Gastrocnemius medialis (tissue), 4 donors: ENCODE results near the gene NIFK. TPM values are rescaled to one million over a fixed set of nuclear protein-coding genes. Genes with fewer than 3 reads are reported as not detected.

Experiments
- ATAC-seq, 2 donors: fragments of 150-250 bp; one replicate each; pipeline ENCODE4 v1.9.1; 2016
- DNase-seq, 2 donors: peaks; one replicate each; pipeline ENCODE4 v3.0.0-alpha.2; 2019
- H3K27ac ChIP-seq, 4 donors: fragments of 200-600 bp; sonication (generic); 1 replicate in 1 of 4; 2 replicates in 3 of 4; pipeline ENCODE4 v1.5.1; 2016 to 2018; ENCODE audit warnings: mild to moderate bottlenecking in 2 of 4, moderate library complexity in 1 of 4
- H3K27me3 ChIP-seq, 3 donors: fragments of 200-600 bp; sonication (generic) in 2 of 3; 1 replicate in 1 of 3; 2 replicates in 2 of 3; pipeline versions ENCODE4 v1.5.1 to v1.6.0; 2016 to 2019; ENCODE audit warnings: mild to moderate bottlenecking in 1 of 3, moderate library complexity in 1 of 3
- H3K36me3 ChIP-seq, 2 donors: fragments of 200-600 bp; sonication (generic) in 1 of 2; one replicate each; pipeline ENCODE4 v1.5.1; 2017 to 2018
- H3K4me1 ChIP-seq, 2 donors: fragments of 200-600 bp; sonication (generic) in 1 of 2; one replicate each; pipeline ENCODE4 v1.5.1; 2016 to 2017; ENCODE audit warnings: mild to moderate bottlenecking in 2 of 2
- H3K4me3 ChIP-seq, 4 donors: fragments of 200-600 bp; sonication (generic) in 3 of 4; 1 replicate in 1 of 4; 2 replicates in 3 of 4; pipeline ENCODE4 v1.5.1; 2016 to 2019; ENCODE audit warnings: mild to moderate bottlenecking in 2 of 4
- H3K9me3 ChIP-seq, 3 donors: fragments of 200-600 bp; sonication (generic) in 2 of 3; 1 replicate in 1 of 3; 2 replicates in 2 of 3; pipeline ENCODE4 v1.5.1; 2016 to 2019
- CTCF ChIP-seq, 5 experiments: fragments of 450-650 bp in 3 of 5; fragments of 200-600 bp in 2 of 5; sonication (generic) in 2 of 5; IDR thresholded peaks in 4 of 5; conservative IDR thresholded peaks in 1 of 5; 1 replicate in 4 of 5; 2 replicates in 1 of 5; pipeline ENCODE4 v1.5.1; 2016 to 2019; ENCODE audit warnings: antibody characterized with exemption in 5 of 5, mild to moderate bottlenecking in 3 of 5, moderate library complexity in 3 of 5
- POLR2A ChIP-seq, 2 donors: fragments of 450-650 bp; IDR thresholded peaks; one replicate each; pipeline ENCODE4 v1.6.1; 2017; ENCODE audit warnings: antibody characterized with exemption in 2 of 2, mild to moderate bottlenecking in 2 of 2, moderate library complexity in 2 of 2
- in situ Hi-C, 4 donors: fragments of 200-750 bp; cut with MboI; loops; one replicate each; pipeline versions ENCODE4 v1.15.0 to v1.8.0; 2017; ENCODE audit warnings: low sequenced_read_pairs in 4 of 4
- intact Hi-C: fragments of 100-400 bp; cut with DNase I; formaldehyde crosslinking; loops from one replicate; pipeline ENCODE4 v1.15.1; 2023; ENCODE audit warnings: low total_unique reads
- total RNA-seq, 4 donors: library from RNA; depleted of rRNA; stranded (reverse); fragments of >200 nt; gene quantifications; one replicate each; pipeline versions ENCODE4 v1.1.0 to v1.2.3, GENCODE V29; 2016

Gene NIFK
- total RNA-seq, 4 donors from 2014 or later: 31.1 to 42.3 (median 37.3) TPM

GRCh38 chr2:121688820-121689219 lies 47.9 kb downstream of the NIFK start:
- Histone ChIP-seq H3K4me3 (no peak overlapping the region), H3K4me1 (peaks cover 0 to 4% of the 10 kb centered on the region in 2 donors), H3K36me3 (no peaks in the 10 kb centered on the region), H3K9me3 (no peaks in the 10 kb centered on the region), H3K27me3 (no peaks in the 10 kb centered on the region), H3K27ac (no peak overlapping the region)
- no peak for ATAC-seq
- TF ChIP-seq CTCF (IDR thresholded peaks at IDR 0.05 in 4 of 5, conservative IDR thresholded peaks at IDR 0.05 in 1 of 5) (no peak), POLR2A (IDR thresholded peaks at IDR 0.05) (no peak)
- intact Hi-C loops (no loop called here), in situ Hi-C loops (no loop called here)
- DNase-seq: no peak

- Histone ChIP-seq H3K9me3 (peaks cover 0 to 9% (median 0%) of the 10 kb centered on the region in 3 donors), H3K36me3 (no peaks in the 10 kb centered on the region), H3K4me3 (no peak overlapping the region), H3K27ac (no peak overlapping the region), H3K4me1 (peaks cover 0 to 4% of the 10 kb centered on the region in 2 donors), H3K27me3 (no peaks in the 10 kb centered on the region)
- no peak for TF ChIP-seq CTCF (IDR thresholded peaks at IDR 0.05 in 4 of 5, conservative IDR thresholded peaks at IDR 0.05 in 1 of 5)
- no peak for TF ChIP-seq POLR2A (IDR thresholded peaks at IDR 0.05)
- intact Hi-C loops (no loop called here), in situ Hi-C loops (no loop called here)
- DNase-seq (no peak), ATAC-seq (no peak)
These were observed 49.8 kb downstream of the NIFK start for GRCh38 chr2:121686902-121687301.

- no peaks in the 10 kb centered on the region for H3K27me3 ChIP-seq
- H3K9me3 ChIP-seq: peaks cover 0 to 9% (median 0%) of the 10 kb centered on the region in 3 donors
- intact Hi-C loops: no loop called here
- peak overlapping the region in 3 of 4 donors; percentile 9 to 39 (median 14) for H3K27ac ChIP-seq
- in situ Hi-C loops: no loop called here
- H3K4me3 ChIP-seq: no peak overlapping the region
- TF ChIP-seq POLR2A (IDR thresholded peaks at IDR 0.05) (no peak), CTCF (IDR thresholded peaks at IDR 0.05 in 4 of 5, conservative IDR thresholded peaks at IDR 0.05 in 1 of 5) (no peak)
- H3K4me1 ChIP-seq: peaks cover 0 to 4% of the 10 kb centered on the region in 2 donors
- DNase-seq: peak in 1 of 2 donors; percentile 26
- H3K36me3 ChIP-seq: no peaks in the 10 kb centered on the region
- no peak for ATAC-seq
These were observed 50.5 kb downstream of the NIFK start for GRCh38 chr2:121686218-121686617.

GRCh38 chr2:121682396-121683298 lies 54.0 kb downstream of the NIFK start:
- in situ Hi-C loops: no loop called here
- ATAC-seq: no peak

More at GRCh38 chr2:121682396-121683298, 54.0 kb downstream of the NIFK start:
- DNase-seq: no peak
- no peaks in the 10 kb centered on the region for H3K27me3 ChIP-seq
- H3K27ac ChIP-seq: no peak overlapping the region
- no peaks in the 10 kb centered on the region for H3K36me3 ChIP-seq
- intact Hi-C loops: no loop called here
- TF ChIP-seq CTCF (IDR thresholded peaks at IDR 0.05 in 4 of 5, conservative IDR thresholded peaks at IDR 0.05 in 1 of 5) (no peak), POLR2A (IDR thresholded peaks at IDR 0.05) (no peak)
- H3K4me1 ChIP-seq: peaks cover 0 to 4% of the 10 kb centered on the region in 2 donors
- peaks cover 0 to 9% (median 0%) of the 10 kb centered on the region in 3 donors for H3K9me3 ChIP-seq
- H3K4me3 ChIP-seq: no peak overlapping the region
